EL (cell line): Measurements from ENCODE around the gene RMRP.
"Not testable (repeated sequence)": the region's sequence is repeated elsewhere in the genome, so short reads cannot be mapped to it uniquely, and the experiment has no call there.

Experiments
- DNase-seq: peaks from one replicate; pipeline ENCODE4 v3.0.0-alpha.2; 2016

Gene RMRP

GRCh38 chr9:35640431-35640830 lies 17.4 kb downstream of the RMRP start:
- not testable (repeated sequence) for DNase-seq

- DNase-seq, result no peak
Observed at GRCh38 chr9:35639631-35640030, 18.2 kb downstream of the RMRP start.

GRCh38 chr9:35639225-35639624 lies 18.6 kb downstream of the RMRP start:
- DNase-seq, result not testable (repeated sequence)

- DNase-seq, result not testable (repeated sequence)
Observed at GRCh38 chr9:35638751-35639150, 19.1 kb downstream of the RMRP start.

- DNase-seq, result peak; percentile 65
Observed at GRCh38 chr9:35637427-35637955, 20.3 kb downstream of the RMRP start.

GRCh38 chr9:35636877-35637246 lies 21.0 kb downstream of the RMRP start:
- DNase-seq, result not testable (repeated sequence)

- DNase-seq, result no peak
Observed at GRCh38 chr9:35636135-35636876, 21.5 kb downstream of the RMRP start.

- no peak for DNase-seq
Observed at GRCh38 chr9:35635730-35636129, 22.1 kb downstream of the RMRP start.

GRCh38 chr9:35629597-35629996 lies 28.2 kb downstream of the RMRP start:
- no peak for DNase-seq

- DNase-seq, result no peak
Observed at GRCh38 chr9:35628389-35628991, 29.3 kb downstream of the RMRP start.

- DNase-seq, result no peak
Observed at GRCh38 chr9:35627575-35627974, 30.2 kb downstream of the RMRP start.

GRCh38 chr9:35619800-35620158 lies 38.0 kb downstream of the RMRP start:
- DNase-seq, result no peak

- DNase-seq, result no peak
Observed at GRCh38 chr9:35618854-35619799, 38.7 kb downstream of the RMRP start.

GRCh38 chr9:35618325-35618727 lies 39.5 kb downstream of the RMRP start, which contains the start of gene CD72:
TSS of gene CD72 (minus strand) at chr9:35618413. CDS start at chr9:35618303, 110 bp downstream.
- no peak for DNase-seq

- no peak for DNase-seq
Observed at GRCh38 chr9:35617548-35617947, 40.3 kb downstream of the RMRP start.

- DNase-seq, result peak; percentile 60
Observed at GRCh38 chr9:35616681-35617459, 40.9 kb downstream of the RMRP start.

- no peak for DNase-seq
Observed at GRCh38 chr9:35615981-35616680, 41.7 kb downstream of the RMRP start.

GRCh38 chr9:35612843-35613242 lies 45.0 kb downstream of the RMRP start:
- DNase-seq, result no peak

GRCh38 chr9:35612066-35612465 lies 45.8 kb downstream of the RMRP start:
- not testable (repeated sequence) for DNase-seq

GRCh38 chr9:35611230-35611797 lies 46.5 kb downstream of the RMRP start:
- DNase-seq, result peak; percentile 35

- no peak for DNase-seq
Observed at GRCh38 chr9:35609820-35610163, 48.0 kb downstream of the RMRP start.
